Measurements from ENCODE around the gene VAMP4. TPM values are rescaled to one million over a fixed set of nuclear protein-coding genes. Genes with fewer than 3 reads are reported as not detected.

The VAMP4 gene
- polyA plus RNA-seq, 1 of the 3 experiments (the other 2 are of a cell fraction), result 2.5 TPM

GRCh38 chr1:171784784-171785183 lies 42.9 kb upstream of the VAMP4 start:
- H3K79me2 ChIP-seq (ENCODE audit: insufficient read depth), result peaks cover 42% of the 10 kb centered on the region
- no peak overlapping the region for H2AFZ ChIP-seq (ENCODE audit: low read depth)
- POLR2A ChIA-PET, result no interaction called here
- no peak overlapping the region for H3K4me3 ChIP-seq (ENCODE audit: low read depth in 2 of 2, low read length in 1 of 2)
- no peak overlapping the region for H3K9ac ChIP-seq
- DNase-seq, result no peak
- H3K27ac ChIP-seq (ENCODE audit: low read depth in 2 of 2, low read length in 1 of 2), result no peak overlapping the region
- no peaks in the 10 kb centered on the region for H4K20me1 ChIP-seq (ENCODE audit: insufficient read depth)
- peaks cover 25 to 63% of the 10 kb centered on the region in 2 experiments for H3K36me3 ChIP-seq (replicated peaks in 1 of 2; ENCODE audit: control insufficient read depth in 1 of 2, insufficient read depth in 2 of 2, low read length in 1 of 2)
- peaks cover 9 to 31% of the 10 kb centered on the region in 2 experiments; a peak in 2 of 4 replicates for H3K4me1 ChIP-seq (ENCODE audit: control insufficient read depth in 1 of 2, insufficient read depth in 2 of 2, low read depth in 1 of 2, low read length in 1 of 2)
- H3F3A ChIP-seq (replicated peaks; ENCODE audit: insufficient read depth), result peaks cover 12% of the 10 kb centered on the region
- H3K4me2 ChIP-seq, result peak overlapping the region; percentile 29; the same call in 1 of the 2 replicates
- H3K9me2 ChIP-seq, result no peaks in the 10 kb centered on the region
- no peak for TF ChIP-seq PBX3 (IDR thresholded peaks at IDR 0.05)
- TF ChIP-seq FOXM1 (IDR thresholded peaks at IDR 0.05; ENCODE audit: low read depth), result no peak
- no peak for TF ChIP-seq MAX (IDR thresholded peaks at IDR 0.05; ENCODE audit: low read depth)
- TF ChIP-seq ZBTB33 (IDR thresholded peaks at IDR 0.05; ENCODE audit: borderline replicate concordance, low read depth), result no peak
- no peak for TF ChIP-seq ELF1 (IDR thresholded peaks at IDR 0.05)
- no peak for TF ChIP-seq EP300 (IDR thresholded peaks at IDR 0.05; ENCODE audit: borderline replicate concordance in 1 of 2, low read depth in 1 of 2, low read length in 1 of 2)
- TF ChIP-seq FOSL2 (IDR thresholded peaks at IDR 0.05; ENCODE audit: borderline replicate concordance, low read depth), result no peak
- no peak for TF ChIP-seq GATA2 (CRISPR knock-in tag; IDR thresholded peaks at IDR 0.05)
- no peak for TF ChIP-seq CHD2 (IDR thresholded peaks at IDR 0.05; ENCODE audit: low read length, partially characterized antibody)
- TF ChIP-seq POLR2AphosphoS5 (IDR thresholded peaks at IDR 0.05; ENCODE audit: low read depth, low read length), result no peak
- TF ChIP-seq RFX5 (IDR thresholded peaks at IDR 0.05; ENCODE audit: low read length), result no peak
- no peak for TF ChIP-seq TCF12 (IDR thresholded peaks at IDR 0.05)
- TF ChIP-seq MEF2A (IDR thresholded peaks at IDR 0.05; ENCODE audit: borderline replicate concordance, low read depth), result no peak
- CTCF ChIA-PET, result interaction anchor here (1.2 to 11.1 kb wide), 4 partner anchors 17 to 300 kb away, joined by 3 to 74 read pairs (median 16); no protein-coding TSS in a partner anchor
- no peaks in the 10 kb centered on the region for H3K9me3 ChIP-seq
- no peaks in the 10 kb centered on the region for H3K27me3 ChIP-seq (ENCODE audit: insufficient read depth)

GRCh38 chr1:171783816-171784530 lies 42.1 kb upstream of the VAMP4 start:
- no peak for DNase-seq
- H3K4me3 ChIP-seq (ENCODE audit: low read depth in 2 of 2, low read length in 1 of 2), result no peak overlapping the region
- H3K9me2 ChIP-seq, result no peaks in the 10 kb centered on the region
- H3K27me3 ChIP-seq (ENCODE audit: insufficient read depth), result no peaks in the 10 kb centered on the region
- H3F3A ChIP-seq (replicated peaks; ENCODE audit: insufficient read depth), result peaks cover 15% of the 10 kb centered on the region
- no peak overlapping the region for H3K27ac ChIP-seq (ENCODE audit: low read depth in 2 of 2, low read length in 1 of 2)
- POLR2A ChIA-PET, result no interaction called here
- no peaks in the 10 kb centered on the region for H4K20me1 ChIP-seq (ENCODE audit: insufficient read depth)
- CTCF ChIA-PET, result interaction anchor here (4.7 to 11.1 kb wide), 2 partner anchors 17 to 201 kb away, joined by 27 to 74 read pairs; no protein-coding TSS in a partner anchor
- no peak overlapping the region for H3K9ac ChIP-seq
- H3K4me1 ChIP-seq (ENCODE audit: control insufficient read depth in 1 of 2, insufficient read depth in 2 of 2, low read depth in 1 of 2, low read length in 1 of 2), result peaks cover 9 to 31% of the 10 kb centered on the region in 2 experiments; a peak in 2 of 4 replicates
- H3K4me2 ChIP-seq, result no peak overlapping the region
- no peaks in the 10 kb centered on the region for H3K9me3 ChIP-seq
- peaks cover 19 to 55% of the 10 kb centered on the region in 2 experiments for H3K36me3 ChIP-seq (replicated peaks in 1 of 2; ENCODE audit: control insufficient read depth in 1 of 2, insufficient read depth in 2 of 2, low read length in 1 of 2)
- peaks cover 42% of the 10 kb centered on the region for H3K79me2 ChIP-seq (ENCODE audit: insufficient read depth)
- H2AFZ ChIP-seq (ENCODE audit: low read depth), result no peak overlapping the region
- 83% methylated on average over 11 of the region's 25 CpGs for WGBS (ENCODE audit: low lambda C conversion rate)
- TF ChIP-seq USF2 (IDR thresholded peaks at IDR 0.05; ENCODE audit: borderline replicate concordance, low read depth, low read length) (no peak), MAX (IDR thresholded peaks at IDR 0.05; ENCODE audit: low read depth) (no peak), GABPA (IDR thresholded peaks at IDR 0.05; ENCODE audit: low read depth) (no peak), RFX5 (IDR thresholded peaks at IDR 0.05; ENCODE audit: low read length) (no peak), FOXJ3 (CRISPR knock-in tag; IDR thresholded peaks at IDR 0.05) (no peak), MXI1 (IDR thresholded peaks at IDR 0.05; ENCODE audit: low read depth, low read length) (no peak), TAF1 (IDR thresholded peaks at IDR 0.05; ENCODE audit: borderline replicate concordance, low read depth, low read length) (no peak), ELF1 (IDR thresholded peaks at IDR 0.05) (no peak), TEAD4 (IDR thresholded peaks at IDR 0.05; ENCODE audit: borderline replicate concordance, insufficient read depth) (no peak), CTCF (IDR thresholded peaks at IDR 0.05) (no peak), POLR2AphosphoS5 (IDR thresholded peaks at IDR 0.05; ENCODE audit: low read depth, low read length) (no peak), RAD21 (IDR thresholded peaks at IDR 0.05; ENCODE audit: low read length) (no peak), TCF12 (IDR thresholded peaks at IDR 0.05) (no peak)
